Effector memory CD4-positive, alpha-beta T cell (primary cell): ENCODE results near the gene LZTS2.
A peak's percentile ranks its signal among the peaks of the same experiment; 100 is the strongest.

ENCODE experiments used
- DNase-seq, 3 donors: peaks; one replicate each; pipeline ENCODE4 v3.0.0-alpha.2; 2020
- H3K27ac ChIP-seq: 2 replicates; pipeline ENCODE4 v1.7.0; 2013; ENCODE audit warnings: mild to moderate bottlenecking, low read length, moderate library complexity; ENCODE audit not compliant: insufficient read depth, poor library complexity, severe bottlenecking
- H3K27me3 ChIP-seq: replicated peaks from 2 replicates; pipeline ENCODE4 v1.7.0; 2013; ENCODE audit warnings: mild to moderate bottlenecking, low read length; ENCODE audit not compliant: insufficient read depth, control insufficient read depth, poor library complexity, severe bottlenecking
- H3K36me3 ChIP-seq: 2 replicates; pipeline ENCODE4 v1.7.0; 2013; ENCODE audit warnings: mild to moderate bottlenecking, low read length, moderate library complexity; ENCODE audit not compliant: control insufficient read depth, insufficient read depth
- H3K4me1 ChIP-seq: 2 replicates; pipeline ENCODE4 v1.7.0; 2013; ENCODE audit warnings: low read length, mild to moderate bottlenecking; ENCODE audit not compliant: control insufficient read depth, insufficient read depth, poor library complexity, severe bottlenecking
- H3K4me3 ChIP-seq: 2 replicates; pipeline ENCODE4 v1.7.0; 2013; ENCODE audit warnings: low read length, low read depth, mild to moderate bottlenecking; ENCODE audit not compliant: insufficient read depth, poor library complexity, severe bottlenecking
- H3K9me3 ChIP-seq: 2 replicates; pipeline ENCODE4 v1.7.0; 2013; ENCODE audit warnings: mild to moderate bottlenecking, low read length, moderate library complexity; ENCODE audit not compliant: control insufficient read depth

LZTS2 gene

GRCh38 chr10:101021239-101021638 lies 21.6 kb downstream of the LZTS2 start:
- Histone ChIP-seq H3K9me3 (no peaks in the 10 kb centered on the region), H3K36me3 (no peaks in the 10 kb centered on the region), H3K4me1 (peaks cover 3% of the 10 kb centered on the region), H3K4me3 (no peak overlapping the region), H3K27me3 (no peaks in the 10 kb centered on the region), H3K27ac (no peak overlapping the region)
- no peak for DNase-seq

GRCh38 chr10:101021692-101022251 lies 22.2 kb downstream of the LZTS2 start:
- no peak for DNase-seq
- Histone ChIP-seq H3K9me3 (no peaks in the 10 kb centered on the region), H3K36me3 (no peaks in the 10 kb centered on the region), H3K4me3 (no peak overlapping the region), H3K27me3 (no peaks in the 10 kb centered on the region), H3K4me1 (peaks cover 3% of the 10 kb centered on the region), H3K27ac (no peak overlapping the region)

GRCh38 chr10:101022967-101023705 lies 23.5 kb downstream of the LZTS2 start:
- H3K36me3 ChIP-seq: no peaks in the 10 kb centered on the region
- H3K9me3 ChIP-seq: no peaks in the 10 kb centered on the region
- no peak overlapping the region for H3K27ac ChIP-seq
- peaks cover 3% of the 10 kb centered on the region for H3K4me1 ChIP-seq
- no peaks in the 10 kb centered on the region for H3K27me3 ChIP-seq
- no peak overlapping the region for H3K4me3 ChIP-seq
- DNase-seq: no peak

- peaks cover 7% of the 10 kb centered on the region for H3K4me1 ChIP-seq
- H3K36me3 ChIP-seq: no peaks in the 10 kb centered on the region
- no peaks in the 10 kb centered on the region for H3K27me3 ChIP-seq
- DNase-seq: no peak
- no peak overlapping the region for H3K27ac ChIP-seq
- no peak overlapping the region for H3K4me3 ChIP-seq
- H3K9me3 ChIP-seq: no peaks in the 10 kb centered on the region
These were observed 27.6 kb downstream of the LZTS2 start for GRCh38 chr10:101027106-101027720.

GRCh38 chr10:101028446-101029337 lies 29.1 kb downstream of the LZTS2 start:
- Histone ChIP-seq H3K27me3 (no peaks in the 10 kb centered on the region), H3K36me3 (no peaks in the 10 kb centered on the region), H3K9me3 (no peaks in the 10 kb centered on the region), H3K4me3 (no peak overlapping the region), H3K27ac (no peak overlapping the region), H3K4me1 (peaks cover 18% of the 10 kb centered on the region)
- DNase-seq: no peak

GRCh38 chr10:101029520-101030295 lies 30.1 kb downstream of the LZTS2 start:
- no peak overlapping the region for H3K27ac ChIP-seq
- no peak overlapping the region for H3K4me3 ChIP-seq
- peaks cover 18% of the 10 kb centered on the region for H3K4me1 ChIP-seq
- no peaks in the 10 kb centered on the region for H3K9me3 ChIP-seq
- no peaks in the 10 kb centered on the region for H3K27me3 ChIP-seq
- DNase-seq: no peak
- peaks cover 3% of the 10 kb centered on the region for H3K36me3 ChIP-seq

- DNase-seq: no peak
- Histone ChIP-seq H3K27ac (peak overlapping the region; percentile 92), H3K27me3 (no peaks in the 10 kb centered on the region), H3K9me3 (no peaks in the 10 kb centered on the region), H3K4me1 (peaks cover 18% of the 10 kb centered on the region), H3K4me3 (peak overlapping the region; percentile 82), H3K36me3 (peaks cover 12% of the 10 kb centered on the region)
These were observed 31.0 kb downstream of the LZTS2 start for GRCh38 chr10:101030496-101031127.

- H3K36me3 ChIP-seq: peaks cover 18% of the 10 kb centered on the region
- no peaks in the 10 kb centered on the region for H3K27me3 ChIP-seq
- no peaks in the 10 kb centered on the region for H3K9me3 ChIP-seq
- DNase-seq: peak; percentile 83 to 92 (median 92)
- H3K4me3 ChIP-seq: peak within 1 kb of the TSS; percentile 82
- H3K27ac ChIP-seq: peak within 1 kb of the TSS; percentile 92
- peaks cover 18% of the 10 kb centered on the region for H3K4me1 ChIP-seq
These were observed 31.7 kb downstream of the LZTS2 start, which contains the start of the genes PDZD7 and SFXN3 for GRCh38 chr10:101031128-101031795. Gene PDZD7 (minus strand): TSS chr10:101031129. CDS start chr10:101030219, 910 bp downstream. Gene SFXN3 (plus strand): TSS chr10:101031234. CDS start chr10:101034695, 3,461 bp downstream.
